ENCODE measurements around the gene PRR15L.
"Not testable (repeated sequence)": the region's sequence is repeated elsewhere in the genome, so short reads cannot be mapped to it uniquely, and the experiment has no call there.

PRR15L gene

GRCh38 chr17:47957591-47958490 is at the start of gene PRR15L:
TSS of gene PRR15L (minus strand) at chr17:47957883. CDS start at chr17:47953234, 4,649 bp downstream.
- no peak for DNase-seq (ENCODE audit: low read depth)

- DNase-seq (ENCODE audit: low read depth): no peak
Observed at GRCh38 chr17:48006936-48007709, 49.4 kb upstream of the PRR15L start.

- no peak for DNase-seq (ENCODE audit: low read depth)
Observed at GRCh38 chr17:48004983-48005382, 47.3 kb upstream of the PRR15L start.

- DNase-seq (ENCODE audit: low read depth): no peak
Observed at GRCh38 chr17:48003417-48004151, 45.9 kb upstream of the PRR15L start.

GRCh38 chr17:48002916-48003416 is 45.3 kb upstream of the PRR15L start:
- DNase-seq (ENCODE audit: low read depth): no peak

GRCh38 chr17:48002266-48002915 is 44.7 kb upstream of the PRR15L start:
- no peak for DNase-seq (ENCODE audit: low read depth)

- DNase-seq (ENCODE audit: low read depth): not testable (repeated sequence)
Observed at GRCh38 chr17:48001657-48002056, 44.0 kb upstream of the PRR15L start.

GRCh38 chr17:48001197-48001596 is 43.5 kb upstream of the PRR15L start:
- DNase-seq (ENCODE audit: low read depth): no peak

GRCh38 chr17:47999582-47999981 is 41.9 kb upstream of the PRR15L start:
- no peak for DNase-seq (ENCODE audit: low read depth)

GRCh38 chr17:47998044-47998443 is 40.4 kb upstream of the PRR15L start:
- no peak for DNase-seq (ENCODE audit: low read depth)

GRCh38 chr17:47997586-47997985 is 39.9 kb upstream of the PRR15L start:
- no peak for DNase-seq (ENCODE audit: low read depth)

- no peak for DNase-seq (ENCODE audit: low read depth)
Observed at GRCh38 chr17:47996201-47996600, 38.5 kb upstream of the PRR15L start.

- no peak for DNase-seq (ENCODE audit: low read depth)
Observed at GRCh38 chr17:47995241-47995935, 37.7 kb upstream of the PRR15L start.

- DNase-seq (ENCODE audit: low read depth): no peak
Observed at GRCh38 chr17:47994724-47995123, 37.0 kb upstream of the PRR15L start.

GRCh38 chr17:47993964-47994363 is 36.3 kb upstream of the PRR15L start:
- DNase-seq (ENCODE audit: low read depth): no peak

- DNase-seq (ENCODE audit: low read depth): no peak
Observed at GRCh38 chr17:47993031-47993564, 35.4 kb upstream of the PRR15L start.

GRCh38 chr17:47992216-47992615 is 34.5 kb upstream of the PRR15L start:
- DNase-seq (ENCODE audit: low read depth): no peak

GRCh38 chr17:47990962-47991731 is 33.5 kb upstream of the PRR15L start:
- DNase-seq (ENCODE audit: low read depth): no peak

GRCh38 chr17:47989700-47990099 is 32.0 kb upstream of the PRR15L start:
- no peak for DNase-seq (ENCODE audit: low read depth)

- DNase-seq (ENCODE audit: low read depth): no peak
Observed at GRCh38 chr17:47989159-47989558, 31.5 kb upstream of the PRR15L start.
